NCI-H774 (cell line): Measurements from ENCODE around the gene HSD17B11.
"Not testable (repeated sequence)": the region's sequence is repeated elsewhere in the genome, so short reads cannot be mapped to it uniquely, and the experiment has no call there.

Source experiments
- DNase-seq: peaks from one replicate; lab custom pipeline; 2025; lab: John Stamatoyannopoulos, UW

Gene HSD17B11

GRCh38 chr4:87405211-87405820 is 14.3 kb upstream of the HSD17B11 start:
- no peak for DNase-seq

- not testable (repeated sequence) for DNase-seq
These were observed 12.7 kb upstream of the HSD17B11 start for GRCh38 chr4:87403732-87404131.

GRCh38 chr4:87399954-87400353 is 9.0 kb upstream of the HSD17B11 start:
- DNase-seq, result no peak

- no peak for DNase-seq
These were observed 8.2 kb upstream of the HSD17B11 start for GRCh38 chr4:87399148-87399547.

- not testable (repeated sequence) for DNase-seq
These were observed 4.9 kb upstream of the HSD17B11 start for GRCh38 chr4:87395851-87396250.

GRCh38 chr4:87395073-87395472 is 4.1 kb upstream of the HSD17B11 start:
- not testable (repeated sequence) for DNase-seq

GRCh38 chr4:87392183-87392582 is 1.2 kb upstream of the HSD17B11 start:
- no peak for DNase-seq

- DNase-seq, result no peak
These were observed 627 bp upstream of the HSD17B11 start for GRCh38 chr4:87391576-87392054.

GRCh38 chr4:87390551-87390890 is 467 bp downstream of the HSD17B11 start:
- no peak for DNase-seq

- DNase-seq, result not testable (repeated sequence)
These were observed 933 bp downstream of the HSD17B11 start for GRCh38 chr4:87390055-87390454.

- no peak for DNase-seq
These were observed 2.1 kb downstream of the HSD17B11 start for GRCh38 chr4:87388901-87389300.

GRCh38 chr4:87387237-87387636 is 3.8 kb downstream of the HSD17B11 start:
- DNase-seq, result no peak

- DNase-seq, result not testable (repeated sequence)
These were observed 6.4 kb downstream of the HSD17B11 start for GRCh38 chr4:87384466-87385132.

GRCh38 chr4:87382931-87383330 is 8.1 kb downstream of the HSD17B11 start:
- no peak for DNase-seq

- no peak for DNase-seq
These were observed 8.9 kb downstream of the HSD17B11 start for GRCh38 chr4:87382116-87382515.

GRCh38 chr4:87377816-87378215 is 13.2 kb downstream of the HSD17B11 start:
- DNase-seq, result no peak

- no peak for DNase-seq
These were observed 15.2 kb downstream of the HSD17B11 start for GRCh38 chr4:87375719-87376291.

GRCh38 chr4:87370068-87370467 is 20.9 kb downstream of the HSD17B11 start:
- DNase-seq, result no peak

GRCh38 chr4:87366521-87367162 is 24.3 kb downstream of the HSD17B11 start:
- DNase-seq, result no peak

- no peak for DNase-seq
These were observed 25.6 kb downstream of the HSD17B11 start for GRCh38 chr4:87365348-87365747.

GRCh38 chr4:87363552-87363951 is 27.4 kb downstream of the HSD17B11 start:
- no peak for DNase-seq

GRCh38 chr4:87360338-87360935 is 30.6 kb downstream of the HSD17B11 start:
- DNase-seq, result no peak

- no peak for DNase-seq
These were observed 31.7 kb downstream of the HSD17B11 start for GRCh38 chr4:87359258-87359657.
